HT-29 (cell line): ENCODE data around the gene ZCCHC2. TPM values are rescaled to one million over a fixed set of nuclear protein-coding genes. Genes with fewer than 3 reads are reported as not detected.

Experiments used
- DNase-seq: peaks from one replicate; pipeline ENCODE4 v3.0.0-alpha.2; 2015; ENCODE audit warnings: low spot score
- total RNA-seq: library from RNA; depleted of rRNA; stranded (reverse); fragments of >200 nt; shearing (Covaris generic); gene quantifications from 2 replicates; pipeline ENCODE4 v1.2.3, GENCODE V29; 2014; rRNA removed

ZCCHC2 gene
- total RNA-seq, 1 experiment from 2014 or later = 20.3 TPM

DNA sequence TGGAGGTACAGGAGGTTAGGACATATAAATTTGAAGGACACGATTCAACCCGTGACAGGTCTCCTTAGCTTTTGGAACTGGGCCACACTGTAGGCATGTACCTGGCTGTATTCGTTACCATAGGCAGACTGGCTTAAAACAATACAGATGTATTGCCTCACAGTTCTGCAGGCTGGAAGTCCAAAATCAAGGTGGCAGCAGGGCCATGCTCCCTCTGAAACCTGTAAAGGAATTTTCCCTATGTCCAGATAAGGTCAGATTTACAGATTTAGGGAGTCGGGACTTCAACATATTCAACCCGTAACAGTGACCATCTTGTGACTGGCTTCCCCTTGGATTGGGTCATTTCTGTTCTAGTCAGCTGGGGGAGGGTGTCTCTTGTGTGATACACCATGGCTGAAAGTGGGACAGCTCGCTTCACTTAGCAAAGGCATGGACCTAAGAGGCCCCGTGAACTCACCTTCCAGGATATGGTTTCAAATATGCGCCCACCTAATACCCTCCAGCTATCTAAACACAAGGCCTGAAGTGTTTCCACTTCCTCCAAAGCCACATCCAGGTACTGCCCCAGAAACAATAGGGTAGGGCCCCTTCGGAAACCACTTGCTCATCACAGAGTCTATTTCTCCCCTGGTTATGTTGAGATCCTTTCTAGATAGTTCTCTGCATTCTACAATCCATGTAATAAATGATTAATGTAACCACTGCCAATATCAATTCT lies 85.0 kb downstream of the ZCCHC2 start:
- DNase-seq = no peak

DNA sequence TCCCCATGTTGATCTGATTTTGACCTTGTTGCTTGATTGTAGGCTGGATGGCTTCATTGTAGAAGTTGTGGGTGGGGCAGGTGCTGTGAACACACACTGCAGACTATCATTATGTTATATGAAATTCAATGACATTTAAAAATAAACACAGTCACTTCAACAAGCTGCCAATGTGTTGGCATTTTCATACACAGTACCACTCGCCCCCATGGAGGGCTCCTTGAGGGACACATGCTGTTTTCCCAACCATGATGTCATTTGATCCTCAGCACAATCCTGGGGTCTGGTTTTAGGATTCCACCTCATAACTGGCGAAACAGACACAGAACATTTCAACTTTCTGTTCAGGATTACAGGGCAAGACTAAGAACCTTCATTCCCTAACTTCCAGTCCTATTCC lies 86.9 kb downstream of the ZCCHC2 start:
- DNase-seq = no peak

DNA sequence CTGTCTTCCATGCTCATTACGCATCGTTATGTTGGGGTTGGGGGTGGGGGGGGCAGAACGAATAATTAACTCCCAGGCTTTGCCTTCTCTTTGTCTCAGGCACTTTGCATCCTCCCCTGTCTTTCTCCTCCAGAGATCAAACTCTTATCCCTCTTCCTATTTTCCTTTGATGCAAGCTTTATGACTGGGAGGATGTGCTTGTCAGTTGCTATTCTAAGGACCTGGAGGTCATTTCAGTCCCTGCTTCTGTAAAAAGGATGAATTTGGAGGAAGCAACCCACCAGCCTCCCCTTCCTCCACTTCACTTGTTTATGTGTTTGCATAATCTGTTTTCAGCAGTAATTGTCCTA lies 87.5 kb downstream of the ZCCHC2 start:
- no peak for DNase-seq

DNA sequence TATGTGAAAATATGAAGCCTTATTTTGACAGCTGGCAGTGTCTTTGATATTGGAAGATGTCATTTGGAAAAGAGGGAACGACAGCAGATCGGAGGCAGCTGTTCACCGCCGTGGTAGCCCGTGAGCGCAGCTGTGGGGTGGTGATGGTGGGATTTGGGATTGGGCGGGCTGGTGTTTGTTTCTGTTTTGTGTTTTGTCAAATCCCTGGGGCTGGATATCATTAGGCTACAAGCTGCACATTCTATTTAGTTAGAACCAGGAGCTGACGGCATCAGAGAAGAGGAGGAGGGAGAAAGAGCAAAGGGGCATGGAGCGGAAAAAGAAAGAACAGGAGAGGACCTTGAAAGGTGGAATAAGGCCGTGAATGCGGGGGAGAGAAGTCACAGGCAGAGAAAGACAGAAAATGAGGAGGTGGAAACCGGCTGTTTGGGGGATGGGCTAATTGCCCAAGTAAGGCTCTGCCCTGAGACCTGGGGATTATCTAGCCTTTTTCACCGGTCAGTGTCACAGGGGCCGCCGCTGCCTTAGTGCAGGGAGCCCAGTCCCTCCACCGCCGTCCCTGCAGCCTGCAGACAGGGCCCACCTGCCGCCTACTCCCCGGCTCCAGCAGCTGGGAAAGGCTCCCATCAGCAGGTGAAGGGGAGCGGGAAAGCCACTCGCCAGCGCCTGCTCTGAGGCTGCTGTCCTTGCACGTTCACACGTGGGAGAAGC lies 88.0 kb downstream of the ZCCHC2 start:
- no peak for DNase-seq

DNA sequence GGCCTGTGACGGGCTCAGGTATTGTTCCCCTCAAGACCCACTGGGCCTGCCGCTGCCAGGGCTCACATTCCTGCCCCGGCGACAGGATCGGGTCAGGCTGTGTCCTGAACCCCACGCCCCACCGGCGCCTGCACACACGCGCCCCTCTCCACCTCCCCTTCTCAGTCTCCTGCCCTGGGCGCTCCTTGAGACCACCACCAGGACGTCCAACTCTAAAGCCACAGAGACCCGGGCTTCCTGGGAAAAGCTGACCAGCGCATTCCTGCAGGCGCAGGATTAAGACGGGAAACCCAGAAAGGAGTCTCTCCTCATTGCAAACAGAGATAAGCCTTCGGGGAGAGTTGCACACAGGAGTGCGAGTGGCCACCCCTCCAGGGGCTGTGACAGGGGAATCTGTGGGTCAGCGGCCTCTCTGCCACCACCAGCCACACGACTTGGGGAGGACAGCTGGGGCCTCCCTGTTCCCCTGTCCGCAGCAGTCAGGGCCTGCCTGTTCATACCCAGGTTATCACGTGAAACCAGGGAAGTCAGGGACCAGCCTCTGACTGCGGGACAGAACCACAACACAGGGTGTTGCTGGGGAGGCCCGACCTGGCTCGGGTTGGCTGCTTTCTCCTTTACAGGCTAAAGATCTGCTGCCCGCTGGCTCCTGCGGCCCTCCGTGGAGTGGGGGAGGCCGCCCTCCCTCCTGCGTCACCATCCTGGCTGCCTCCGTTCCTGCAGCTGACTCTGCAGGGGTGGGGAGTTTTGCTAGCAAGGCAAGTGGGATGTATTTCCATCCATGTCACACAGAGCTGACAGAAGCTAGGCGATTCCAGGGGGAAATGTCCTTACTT lies 88.8 kb downstream of the ZCCHC2 start:
- no peak for DNase-seq

DNA sequence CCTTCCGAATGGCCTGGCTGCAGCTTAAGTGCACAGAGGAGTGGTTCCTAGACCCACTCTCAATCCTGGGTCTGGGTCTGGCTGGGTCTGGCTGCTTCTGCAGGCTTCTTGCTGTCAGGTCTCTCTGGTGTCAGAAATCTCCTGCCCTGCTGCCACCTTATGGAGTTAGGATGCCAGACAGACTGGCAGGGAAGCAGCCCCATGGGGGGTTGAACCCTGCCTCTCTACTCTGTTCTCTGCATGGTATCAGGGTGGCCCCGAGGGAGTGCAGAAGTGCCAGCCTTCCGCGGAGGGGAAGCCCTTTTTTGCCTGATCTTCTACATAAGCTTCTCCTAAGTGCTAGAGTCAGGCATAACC lies 89.4 kb downstream of the ZCCHC2 start:
- no peak for DNase-seq

DNA sequence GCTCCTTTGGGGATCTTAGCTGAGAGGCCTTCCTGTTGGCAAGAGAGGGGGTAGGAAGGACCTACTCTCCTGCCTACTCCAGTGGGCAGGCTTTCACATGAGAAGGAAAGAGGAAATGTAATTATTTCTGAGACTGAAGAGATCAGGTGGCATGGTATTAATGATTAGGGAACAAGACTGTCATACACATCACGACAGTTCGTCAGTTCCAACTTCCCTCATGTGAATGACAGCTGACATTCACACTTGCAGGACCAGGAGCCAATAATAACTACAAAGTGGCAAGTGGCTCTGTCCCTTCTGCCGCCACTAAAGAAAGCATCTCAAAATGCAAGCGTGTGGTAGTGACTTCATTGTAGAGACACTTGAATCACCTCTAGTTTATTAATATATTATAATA lies 90.0 kb downstream of the ZCCHC2 start:
- DNase-seq = no peak

DNA sequence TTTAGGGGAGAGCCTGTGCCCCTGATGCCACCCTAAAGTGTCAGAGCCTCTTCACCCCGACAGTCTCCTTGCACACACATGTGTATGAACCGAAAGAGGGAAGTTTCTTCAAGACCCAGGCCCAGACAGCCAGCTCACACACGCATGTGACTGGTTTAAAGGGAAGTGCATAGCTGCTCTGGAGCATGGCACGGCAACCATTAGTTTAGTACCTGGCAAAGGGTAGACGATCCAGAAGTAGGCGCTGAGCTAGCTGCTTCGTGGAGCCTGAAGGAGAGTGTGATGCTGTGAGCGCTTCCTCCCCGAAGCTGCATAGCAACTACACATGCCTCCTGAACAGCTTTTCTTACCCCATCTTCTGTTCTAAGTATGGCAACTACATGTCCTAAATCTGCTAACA lies 91.7 kb downstream of the ZCCHC2 start:
- no peak for DNase-seq

DNA sequence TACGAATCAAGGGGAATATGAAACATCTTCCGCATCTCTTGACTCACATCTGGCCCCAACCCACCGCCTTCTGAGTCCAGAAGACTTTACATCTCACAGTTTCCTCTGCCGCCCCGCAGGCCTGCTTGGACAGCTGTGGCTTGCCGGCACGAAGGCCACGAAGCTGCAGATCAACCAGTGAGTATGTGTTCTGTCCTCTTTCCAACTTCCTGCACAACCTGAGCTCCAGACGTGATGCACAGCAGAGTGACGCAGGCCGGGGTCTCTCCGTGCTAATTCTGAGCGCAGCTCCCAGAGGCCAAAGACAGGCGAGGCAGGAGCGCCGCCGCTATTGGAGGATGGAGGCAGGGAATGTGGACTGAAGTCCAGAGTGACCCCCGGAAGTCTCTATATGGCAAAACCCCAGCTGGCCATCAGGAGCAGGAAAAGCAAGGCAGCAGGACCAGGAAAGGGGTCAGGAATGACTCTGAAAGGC lies 93.5 kb downstream of the ZCCHC2 start:
- DNase-seq = no peak

DNA sequence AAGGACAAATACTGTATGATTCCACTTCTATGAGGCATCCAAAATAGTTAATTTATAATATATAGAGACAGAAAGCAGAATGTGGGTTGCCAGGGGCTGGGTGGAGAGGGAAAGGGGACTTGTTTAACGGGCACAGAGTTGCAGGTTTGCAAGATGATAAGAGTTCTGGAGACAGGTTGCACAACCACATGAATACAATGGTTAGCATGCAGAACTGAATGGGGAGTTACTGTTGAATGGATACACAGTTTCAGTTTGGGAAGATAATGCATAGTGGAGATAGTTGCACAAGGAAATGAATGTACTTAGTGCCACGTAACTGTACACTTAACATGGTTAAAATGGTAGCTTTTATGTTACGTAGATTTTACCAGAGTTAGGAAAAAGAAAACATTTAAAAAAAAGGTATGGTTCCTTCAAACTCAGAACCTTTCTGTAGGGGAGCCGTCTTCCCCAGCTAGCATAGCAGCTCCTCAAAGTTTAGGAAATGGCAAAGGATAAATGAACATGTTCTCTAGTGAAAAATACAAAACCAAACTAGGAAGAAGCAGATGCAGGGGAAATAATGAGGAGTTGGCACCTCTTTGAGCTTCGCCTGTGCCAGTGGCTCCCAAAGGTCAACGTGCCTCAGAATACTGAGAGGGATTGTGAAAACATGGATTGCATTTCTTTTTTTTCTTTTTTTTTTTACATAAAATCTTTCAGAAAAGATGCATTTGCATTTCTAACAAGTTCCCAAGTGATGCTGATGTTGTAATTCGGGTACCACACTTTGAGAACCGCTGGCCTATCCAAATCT lies 95.2 kb downstream of the ZCCHC2 start:
- DNase-seq = no peak

DNA sequence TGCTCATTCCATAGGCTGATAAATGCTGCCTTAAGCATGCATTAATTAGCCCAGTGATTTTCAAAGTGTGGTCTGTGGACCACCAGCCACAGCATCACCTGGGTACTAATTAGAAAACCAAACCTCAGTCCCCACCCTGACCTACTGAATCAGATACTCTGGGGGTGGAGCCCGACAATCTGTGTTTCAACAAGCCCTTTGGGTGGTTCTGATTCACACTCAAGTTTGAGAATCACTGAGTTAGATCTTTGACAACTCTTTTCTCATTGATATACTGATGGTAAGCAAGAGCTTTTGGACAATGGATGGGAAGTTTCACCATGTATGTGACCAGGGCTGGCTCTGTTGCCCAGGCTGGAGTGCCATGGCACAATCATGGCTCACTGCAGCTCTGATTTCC lies 95.9 kb downstream of the ZCCHC2 start:
- no peak for DNase-seq

DNA sequence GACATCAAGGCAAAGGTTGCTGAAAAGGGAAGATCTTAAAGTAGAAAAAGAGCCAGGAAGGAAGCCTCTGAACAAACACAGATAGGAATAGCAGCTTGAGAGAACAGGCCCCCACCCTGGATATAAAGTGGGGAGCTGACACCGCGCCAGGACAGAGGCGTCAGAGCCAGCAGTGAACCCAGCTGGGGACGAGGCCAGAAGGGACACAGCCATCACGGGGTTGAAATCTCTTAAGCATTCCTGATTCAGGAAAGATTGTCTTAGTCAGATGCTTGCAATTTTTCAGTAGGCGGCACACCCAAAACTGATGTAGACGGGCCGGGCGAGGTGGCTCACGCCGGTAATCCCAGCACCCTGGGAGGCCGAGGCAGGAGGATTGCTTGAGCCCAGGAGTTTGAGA lies 98.7 kb downstream of the ZCCHC2 start:
- DNase-seq = no peak

DNA sequence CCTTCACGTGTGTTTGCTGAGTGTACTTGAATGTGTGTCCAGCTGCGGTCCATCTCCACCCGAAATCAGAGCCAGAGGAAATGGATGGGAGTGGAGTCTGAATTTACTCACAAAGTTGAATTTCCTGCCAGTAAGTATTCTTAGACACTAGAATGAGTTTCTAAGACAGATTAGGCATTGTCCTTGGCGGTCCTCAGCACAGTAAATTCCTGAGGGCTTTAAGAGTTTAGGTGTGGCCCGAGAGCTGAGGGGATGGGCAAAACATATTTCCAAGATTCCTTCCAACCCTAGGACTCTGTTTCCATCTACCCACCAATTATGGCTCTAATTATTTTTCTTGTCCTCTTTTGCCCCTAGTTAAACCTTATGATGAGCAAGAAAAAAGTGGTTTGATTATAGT lies 102.2 kb downstream of the ZCCHC2 start:
- no peak for DNase-seq

Other genes with a start within 250 kb of the ZCCHC2 start
- gene TNFRSF11A, start 197.7 kb upstream of the ZCCHC2 start, total RNA-seq = 7.4 and 8.6 TPM in 2 replicates
- gene PHLPP1, start 192.5 kb downstream of the ZCCHC2 start, total RNA-seq = 7.5 and 7.9 TPM in 2 replicates